ENCODE measurements around the gene ADAP1. TPM values are rescaled to one million over a fixed set of nuclear protein-coding genes. Genes with fewer than 3 reads are reported as not detected.

Gene ADAP1
- total RNA-seq, 1 experiment from 2014 or later, result 6.2 TPM

GRCh38 chr7:990352-990932 is 36.0 kb upstream of the ADAP1 start:
- WGBS (ENCODE audit: extremely low coverage, insufficient read length, low lambda C conversion rate), result no CpG with 5 or more reads among the region's 36 CpGs
- no peaks in the 10 kb centered on the region for H3K4me1 ChIP-seq (ENCODE audit: insufficient read depth, low read length)
- peaks cover under 1% of the 10 kb centered on the region; the same call in 1 of the 2 replicates for H3K27me3 Mint-ChIP-seq (ENCODE audit: low read depth)

More at GRCh38 chr7:990352-990932, 36.0 kb upstream of the ADAP1 start:
- Histone ChIP-seq H2BK20ac (ENCODE audit: low read depth, low read length, poor library complexity, severe bottlenecking) (no peak overlapping the region), H3K9me3 (ENCODE audit: control insufficient read depth, low read depth, low read length) (no peaks in the 10 kb centered on the region), H3K9ac (ENCODE audit: extremely low read depth, insufficient read length, low read length) (no peak overlapping the region), H3T11ph (ENCODE audit: low read length) (no peak overlapping the region), H2AK5ac (ENCODE audit: insufficient read length, low read length) (no peak overlapping the region), H3K79me1 (ENCODE audit: insufficient read depth, low read depth, low read length, poor library complexity, severe bottlenecking) (no peaks in the 10 kb centered on the region), H2BK12ac (ENCODE audit: insufficient read length, low read depth, low read length) (no peak overlapping the region), H3K18ac (ENCODE audit: insufficient read length, low read depth, low read length) (no peak overlapping the region), H4K91ac (ENCODE audit: insufficient read length, low read depth, low read length) (no peak overlapping the region), H4K5ac (ENCODE audit: insufficient read length, low read depth, low read length) (no peak overlapping the region), H4K20me1 (ENCODE audit: control insufficient read depth, insufficient read depth, insufficient read length) (no peaks in the 10 kb centered on the region), H3K27me3 (ENCODE audit: insufficient read depth, low read length) (no peaks in the 10 kb centered on the region), H3K79me2 (ENCODE audit: insufficient read depth, low read length) (no peaks in the 10 kb centered on the region), H2AFZ (ENCODE audit: low read length) (no peak overlapping the region), H2BK15ac (ENCODE audit: low read depth, low read length) (no peak overlapping the region), H3K14ac (ENCODE audit: insufficient read depth, low read length) (no peak overlapping the region), H3K4me2 (ENCODE audit: insufficient read depth, insufficient read length, low read length) (no peak overlapping the region), H3K56ac (ENCODE audit: insufficient read length, low read depth, low read length) (no peak overlapping the region), H3K4ac (ENCODE audit: low read depth, low read length) (no peak overlapping the region), H2BK120ac (ENCODE audit: low read depth, low read length, poor library complexity, severe bottlenecking) (no peak overlapping the region), H3K23me2 (ENCODE audit: insufficient read length, low read depth, low read length, poor library complexity, severe bottlenecking) (no peaks in the 10 kb centered on the region), H3K27ac (ENCODE audit: insufficient read length, low read depth, low read length) (no peak overlapping the region), H3K23ac (ENCODE audit: insufficient read length, low read depth, low read length) (no peak overlapping the region), H2BK5ac (ENCODE audit: insufficient read length, low read length) (no peak overlapping the region), H4K8ac (replicated peaks; ENCODE audit: insufficient read length, low read depth, low read length) (no peak overlapping the region)
- H3K4me1 Mint-ChIP-seq, result peaks cover 0 to 2% of the 10 kb centered on the region in 2 experiments; a peak in 2 of 4 replicates
- no peak for DNase-seq
- H3K27ac Mint-ChIP-seq, result no peak overlapping the region
- no peak overlapping the region for H3K4me3 Mint-ChIP-seq
- H3K9me3 Mint-ChIP-seq, result no peaks in the 10 kb centered on the region
- TF ChIP-seq CTCF (conservative IDR thresholded peaks at IDR 0.05), result no peak
- H3K36me3 Mint-ChIP-seq (ENCODE audit: insufficient read depth in 1 of 3, low read depth in 3 of 3), result no peaks in the 10 kb centered on the region; a peak in 1 of 7 replicates

All from H9 (cell line).